Panc1 (cell line): Measurements from ENCODE around the gene TOP2A. TPM values are rescaled to one million over a fixed set of nuclear protein-coding genes. Genes with fewer than 3 reads are reported as not detected.

Source experiments
- ATAC-seq: fragments of 200-7000 bp; cut with Tn5 transposase; 2 replicates; pipeline ENCODE4 v1.9.1; 2020; ENCODE audit warnings: mild to moderate bottlenecking, moderate library complexity
- BruUV-seq: library from RNA; stranded (reverse); fragments of 400-500 nt; replicated peaks from 2 replicates; lab custom pipeline; 2021; lab: Mats Ljungman, UMichigan
- CTCF ChIA-PET: fragments of 300-600 bp; sonication (Branson Sonifier 250); formaldehyde crosslinking; loops from one replicate; lab custom pipeline; 2022; ENCODE audit warnings: antibody characterized with exemption; lab: Charles Lee
- POLR2A ChIA-PET: fragments of 300-600 bp; sonication (Branson Sonifier 250); formaldehyde crosslinking; loops from one replicate; lab custom pipeline; 2022; ENCODE audit warnings: antibody characterized with exemption; lab: Charles Lee
- DNase-seq: peaks from one replicate; pipeline ENCODE4 v3.0.0-alpha.2; 2010; ENCODE audit warnings: low read depth, low spot score
- H3K27ac ChIP-seq: 2 replicates; pipeline ENCODE4 v1.5.1; 2011; ENCODE audit warnings: mild to moderate bottlenecking, low read length, inconsistent platforms
- H3K27me3 ChIP-seq: fragments of 200-500 bp; sonication (Bioruptor generic); 2 replicates; pipeline ENCODE4 v1.6.0; 2014; ENCODE audit warnings: low read length, inconsistent platforms; ENCODE audit not compliant: control insufficient read depth, insufficient read depth
- H3K36me3 ChIP-seq: fragments of 200-500 bp; sonication (Bioruptor generic); 2 replicates; pipeline ENCODE4 v1.5.1; 2014; ENCODE audit warnings: inconsistent platforms, mild to moderate bottlenecking, low read length, moderate library complexity; ENCODE audit not compliant: control insufficient read depth, insufficient read depth
- H3K4me1 ChIP-seq: 2 replicates; pipeline ENCODE4 v1.5.1; 2011; ENCODE audit warnings: inconsistent platforms, mild to moderate bottlenecking, low read length, moderate library complexity; ENCODE audit not compliant: control insufficient read depth, insufficient read depth
- H3K4me3 ChIP-seq, 2 experiments: 2 replicates each; pipeline ENCODE4 v1.5.1; 2011 to 2012; ENCODE audit warnings: low read depth in 2 of 2, low read length in 2 of 2, mild to moderate bottlenecking in 2 of 2, inconsistent platforms in 1 of 2, moderate library complexity in 1 of 2
- H3K9me3 ChIP-seq: fragments of 200-500 bp; sonication (Bioruptor generic); 2 replicates; pipeline ENCODE4 v1.5.1; 2014; ENCODE audit warnings: low read depth, mild to moderate bottlenecking, inconsistent platforms, low read length, moderate library complexity; ENCODE audit not compliant: control insufficient read depth, insufficient read depth
- CTCF ChIP-seq: fragments of 450-650 bp; IDR thresholded peaks from 2 replicates; pipeline ENCODE4 v1.5.1; 2017; ENCODE audit warnings: mild to moderate bottlenecking
- POLR2AphosphoS5 ChIP-seq: IDR thresholded peaks from 2 replicates; pipeline ENCODE4 v1.6.1; 2012; ENCODE audit warnings: mild to moderate bottlenecking, low read depth, low read length, moderate library complexity
- REST ChIP-seq, 2 experiments: IDR thresholded peaks; 2 replicates each; pipeline ENCODE4 v1.6.1; 2011 to 2012; ENCODE audit warnings: low read depth in 2 of 2, control low read depth in 1 of 2, low read length in 1 of 2, mild to moderate bottlenecking in 1 of 2, moderate library complexity in 1 of 2; ENCODE audit not compliant: insufficient read depth in 1 of 2
- SIN3A ChIP-seq: IDR thresholded peaks from 2 replicates; pipeline ENCODE4 v1.6.1; 2012; ENCODE audit warnings: low read depth, mild to moderate bottlenecking, low read length, moderate library complexity, borderline replicate concordance; ENCODE audit not compliant: insufficient read depth
- TCF7L2 ChIP-seq: IDR thresholded peaks from 2 replicates; pipeline ENCODE4 v1.6.1; 2011; ENCODE audit warnings: mild to moderate bottlenecking, low read depth, low read length, inconsistent platforms
- in situ Hi-C: cut with HindIII; loops from 2 replicates; pipeline ENCODE4 v1.10.0; 2016; ENCODE audit warnings: low sequenced_read_pairs, low pct_unique_long_range_greater_than_20kb
- intact Hi-C: fragments of 100-400 bp; cut with micrococcal nuclease; formaldehyde crosslinking; loops from one replicate; pipeline ENCODE4 v1.10.0; 2022; ENCODE audit not compliant: unreplicated experiment
- total RNA-seq: library from RNA; stranded (reverse); gene quantifications from one replicate; pipeline ENCODE4 v1.2.1, GENCODE V29; 2021; ENCODE audit not compliant: unreplicated experiment

TOP2A gene
- total RNA-seq, 1 experiment from 2014 or later = 230 TPM

GRCh38 chr17:40448213-40448638 lies 30.5 kb upstream of the TOP2A start:
- ATAC-seq (no peak), DNase-seq (no peak)
- in situ Hi-C loops = no loop called here
- BruUV-seq = no TSS peak
- H3K27me3 ChIP-seq = no peaks in the 10 kb centered on the region
- H3K27ac ChIP-seq = no peak overlapping the region
- POLR2A ChIA-PET = no interaction called here
- no peaks in the 10 kb centered on the region for H3K9me3 ChIP-seq
- no peak overlapping the region for H3K4me3 ChIP-seq
- H3K36me3 ChIP-seq = no peaks in the 10 kb centered on the region
- CTCF ChIA-PET = interaction anchor here (0.9 to 1.0 kb wide), 2 partner anchors 28 to 85 kb away, joined by 4 to 6 read pairs; no protein-coding TSS in a partner anchor
- H3K4me1 ChIP-seq = peaks cover 7% of the 10 kb centered on the region; the same call in 1 of the 2 replicates
- TF ChIP-seq REST (IDR thresholded peaks at IDR 0.05; ENCODE audit: insufficient read depth in 1 of 2, low read depth in 2 of 2, low read length in 1 of 2) (no peak), SIN3A (no peak), POLR2AphosphoS5 (no peak), CTCF (no peak), TCF7L2 (no peak)
- intact Hi-C loops = no loop called here

GRCh38 chr17:40447806-40448205 lies 30.1 kb upstream of the TOP2A start:
- Histone ChIP-seq H3K4me1 (peaks cover 8% of the 10 kb centered on the region), H3K36me3 (no peaks in the 10 kb centered on the region), H3K4me3 (no peak overlapping the region), H3K9me3 (no peaks in the 10 kb centered on the region), H3K27me3 (no peaks in the 10 kb centered on the region), H3K27ac (no peak overlapping the region)
- in situ Hi-C loops = no loop called here
- ATAC-seq (no peak), DNase-seq (no peak)
- BruUV-seq = no TSS peak
- CTCF ChIA-PET = interaction anchor here (0.6 to 1.0 kb wide), 2 partner anchors 28 to 283 kb away, joined by 3 to 4 read pairs; no protein-coding TSS in a partner anchor
- POLR2A ChIA-PET = no interaction called here
- TF ChIP-seq CTCF = no peak
- no peak for TF ChIP-seq TCF7L2
- TF ChIP-seq REST (IDR thresholded peaks at IDR 0.05; ENCODE audit: insufficient read depth in 1 of 2, low read depth in 2 of 2, low read length in 1 of 2) = no peak
- TF ChIP-seq POLR2AphosphoS5 = no peak
- TF ChIP-seq SIN3A = no peak
- intact Hi-C loops = no loop called here
